Stimulated activated CD4-positive, alpha-beta T cell treated with anti-CD3 and anti-CD28 coated beads, Interleukin-4, amount 100 ng/mL, for 24 hours (primary cell): ENCODE data around the gene GPX5.
A peak's percentile ranks its signal among the peaks of the same experiment; 100 is the strongest.
"Not testable (repeated sequence)": the region's sequence is repeated elsewhere in the genome, so short reads cannot be mapped to it uniquely, and the experiment has no call there.

Source experiments
- DNase-seq: peaks from one replicate; pipeline ENCODE4 v3.0.0-alpha.2; 2020

GPX5 gene

GRCh38 chr6:28515676-28516075 is 10.0 kb upstream of the GPX5 start, which contains the start of gene GPX6:
GPX6 (minus strand) TSS chr6:28515793; CDS start chr6:28515743, 50 bp downstream.
- DNase-seq, result no peak

GRCh38 chr6:28517964-28518363 is 7.7 kb upstream of the GPX5 start:
- no peak for DNase-seq

GRCh38 chr6:28522594-28523240 is 3.0 kb upstream of the GPX5 start:
- no peak for DNase-seq

GRCh38 chr6:28523241-28523622 is 2.4 kb upstream of the GPX5 start:
- DNase-seq, result peak; percentile 22

GRCh38 chr6:28530777-28531176 is 5.1 kb downstream of the GPX5 start:
- DNase-seq, result no peak

- no peak for DNase-seq
Observed at GRCh38 chr6:28531479-28532128, 5.9 kb downstream of the GPX5 start.

GRCh38 chr6:28534306-28534705 is 8.6 kb downstream of the GPX5 start:
- no peak for DNase-seq

- DNase-seq, result no peak
Observed at GRCh38 chr6:28534875-28535274, 9.2 kb downstream of the GPX5 start.

- no peak for DNase-seq
Observed at GRCh38 chr6:28537065-28537464, 11.4 kb downstream of the GPX5 start.

- peak; percentile 18 for DNase-seq
Observed at GRCh38 chr6:28537509-28538140, 11.9 kb downstream of the GPX5 start.

GRCh38 chr6:28541996-28542395 is 16.3 kb downstream of the GPX5 start:
- DNase-seq, result no peak

- DNase-seq, result peak; percentile 70
Observed at GRCh38 chr6:28542440-28543296, 17.0 kb downstream of the GPX5 start.

GRCh38 chr6:28543651-28544610 is 18.2 kb downstream of the GPX5 start:
- peak; percentile 27 for DNase-seq

GRCh38 chr6:28545955-28546354 is 20.3 kb downstream of the GPX5 start:
- no peak for DNase-seq

GRCh38 chr6:28547003-28547402 is 21.3 kb downstream of the GPX5 start:
- DNase-seq, result not testable (repeated sequence)

- no peak for DNase-seq
Observed at GRCh38 chr6:28551891-28552666, 26.4 kb downstream of the GPX5 start.

- no peak for DNase-seq
Observed at GRCh38 chr6:28553384-28553985, 27.8 kb downstream of the GPX5 start.

- no peak for DNase-seq
Observed at GRCh38 chr6:28553986-28554881, 28.6 kb downstream of the GPX5 start.

GRCh38 chr6:28555136-28555535 is 29.5 kb downstream of the GPX5 start:
- DNase-seq, result no peak

- DNase-seq, result no peak
Observed at GRCh38 chr6:28558629-28559028, 32.9 kb downstream of the GPX5 start.
